ENCODE results near the gene ANKS3.

The ANKS3 gene

GRCh38 chr16:4696172-4696904 lies 37.7 kb downstream of the ANKS3 start:
- H3K4me3 ChIP-seq (ENCODE audit: low read depth, low read length) = no peak overlapping the region
- TF ChIP-seq CTCF (IDR thresholded peaks at IDR 0.05; ENCODE audit: low read depth, low read length) = no peak

- no peak overlapping the region for H3K4me3 ChIP-seq (ENCODE audit: low read depth, low read length)
- no peak for TF ChIP-seq CTCF (IDR thresholded peaks at IDR 0.05; ENCODE audit: low read depth, low read length)
Measured at GRCh38 chr16:4695473-4696171, 38.4 kb downstream of the ANKS3 start.

- peak overlapping the region; percentile 80 for H3K4me3 ChIP-seq (ENCODE audit: low read depth, low read length)
- no peak for TF ChIP-seq CTCF (IDR thresholded peaks at IDR 0.05; ENCODE audit: low read depth, low read length)
Measured at GRCh38 chr16:4694642-4695451, 39.2 kb downstream of the ANKS3 start.

DNA sequence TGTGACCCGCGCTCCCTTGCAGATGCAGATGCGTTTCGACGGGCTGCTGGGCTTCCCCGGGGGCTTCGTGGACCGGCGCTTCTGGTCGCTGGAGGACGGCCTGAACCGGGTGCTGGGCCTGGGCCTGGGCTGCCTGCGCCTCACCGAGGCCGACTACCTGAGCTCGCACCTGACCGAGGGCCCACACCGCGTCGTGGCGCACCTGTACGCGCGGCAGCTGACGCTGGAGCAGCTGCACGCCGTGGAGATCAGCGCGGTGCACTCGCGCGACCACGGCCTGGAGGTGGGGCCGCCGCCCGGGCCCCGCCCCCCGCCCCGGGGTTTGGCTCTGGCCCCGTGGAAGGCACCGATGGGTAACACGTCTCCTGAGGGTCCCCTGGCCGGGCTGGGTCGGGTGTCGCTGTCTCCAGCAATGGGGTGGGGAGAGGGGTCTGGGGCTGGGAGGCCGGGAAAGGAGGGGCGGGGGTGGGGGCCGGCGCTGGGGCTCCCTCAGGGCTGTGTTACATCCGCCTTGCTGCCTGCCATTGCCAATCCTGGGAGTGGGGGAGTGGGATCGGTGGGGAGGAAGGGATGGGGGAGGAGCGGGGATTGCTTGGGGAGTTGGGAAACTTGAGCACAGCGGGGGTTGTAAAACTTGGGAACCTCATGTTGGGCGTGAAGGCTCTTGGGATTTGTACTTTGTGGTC lies 40.0 kb downstream of the ANKS3 start:
- TF ChIP-seq CTCF (IDR thresholded peaks at IDR 0.05; ENCODE audit: low read depth, low read length) = no peak
- H3K4me3 ChIP-seq (ENCODE audit: low read depth, low read length) = peak overlapping the region; percentile 80

DNA sequence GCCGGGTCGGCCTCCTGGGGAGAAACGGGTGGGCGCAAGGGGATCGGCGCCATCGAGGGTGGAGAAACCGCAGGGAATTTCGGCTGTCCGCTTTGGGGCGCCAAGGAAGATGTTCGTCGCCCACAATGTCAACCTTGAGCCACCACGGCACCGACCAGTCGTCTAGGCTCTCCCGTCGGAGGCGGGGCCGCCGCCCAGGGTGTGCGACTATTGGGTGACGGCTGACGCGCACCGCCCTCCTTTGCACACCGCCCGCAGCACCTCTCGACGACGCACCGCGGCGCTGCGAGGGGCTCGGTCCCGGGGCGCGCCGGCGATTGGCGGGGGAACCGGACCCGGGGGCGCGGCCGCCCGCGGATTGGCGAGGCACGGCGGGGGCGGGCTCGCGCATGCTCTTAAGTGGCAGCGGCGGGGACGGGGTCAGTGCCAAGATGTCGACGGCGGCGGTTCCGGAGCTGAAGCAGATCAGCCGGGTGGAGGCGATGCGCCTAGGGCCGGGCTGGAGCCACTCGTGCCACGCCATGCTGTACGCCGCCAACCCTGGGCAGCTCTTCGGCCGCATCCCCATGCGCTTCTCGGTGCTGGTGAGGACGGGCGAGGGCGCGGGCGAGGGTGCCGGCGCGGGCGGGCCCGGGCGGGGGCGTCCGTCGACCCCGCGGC lies 40.6 kb downstream of the ANKS3 start, which contains the start of gene NUDT16L1:
Gene NUDT16L1 (plus strand): TSS at position 267 of the 660 bp plus-strand sequence. CDS start 165 bp downstream, at position 432.
- H3K4me3 ChIP-seq (ENCODE audit: low read depth, low read length) = peak within 1 kb of the TSS; percentile 80
- TF ChIP-seq CTCF (IDR thresholded peaks at IDR 0.05; ENCODE audit: low read depth, low read length) = no peak

DNA sequence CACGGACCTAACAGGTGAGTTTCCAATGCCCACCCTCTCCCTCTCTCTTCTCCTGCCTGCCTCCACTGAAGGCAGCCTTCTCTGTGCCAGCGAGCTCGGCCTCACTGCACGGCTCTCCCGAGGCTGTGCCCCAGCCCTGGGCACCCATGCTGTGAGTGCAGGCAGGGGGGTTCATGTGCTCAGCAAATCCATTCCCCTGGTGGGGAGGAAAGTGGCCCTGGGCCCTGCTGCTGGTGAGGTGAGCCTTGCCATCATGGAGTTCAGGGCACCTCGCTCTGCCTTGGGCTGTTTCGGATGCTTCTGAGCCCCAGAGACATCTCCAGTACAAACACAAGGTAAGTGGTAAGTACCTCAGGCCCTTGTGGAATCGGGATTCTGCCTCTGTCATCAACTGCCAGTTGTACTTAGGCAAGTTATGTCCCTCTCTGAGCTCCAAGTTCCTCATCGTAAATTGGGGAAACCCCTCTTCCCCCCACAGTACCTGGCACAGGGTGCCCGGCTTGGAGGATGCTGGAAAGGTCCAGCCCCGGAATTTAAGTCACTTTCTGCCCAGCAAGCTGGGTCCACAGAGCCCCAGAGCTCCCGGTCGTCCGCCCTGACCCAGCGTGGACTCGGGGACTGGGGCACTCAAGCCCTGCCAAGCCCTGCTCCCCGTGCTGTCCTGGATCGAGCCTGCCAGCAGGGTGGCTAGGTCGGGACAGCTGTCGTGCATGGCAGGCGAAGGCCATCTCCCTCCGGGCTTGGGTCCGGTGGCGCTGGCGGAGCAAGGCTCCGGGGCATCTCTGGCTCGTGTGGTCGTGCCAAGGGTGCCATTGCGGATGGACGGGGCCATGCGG lies 41.4 kb downstream of the ANKS3 start:
- no peak for TF ChIP-seq CTCF (IDR thresholded peaks at IDR 0.05; ENCODE audit: low read depth, low read length)
- peak overlapping the region; percentile 80 for H3K4me3 ChIP-seq (ENCODE audit: low read depth, low read length)
